Astrocyte (in vitro differentiated cells and primary cell): Measurements from ENCODE around the gene RPGRIP1L. TPM values are rescaled to one million over a fixed set of nuclear protein-coding genes. Genes with fewer than 3 reads are reported as not detected.

Experiments
- DNase-seq: peaks from one replicate; pipeline ENCODE4 v3.0.0-alpha.2; 2010; ENCODE audit warnings: low read depth
- FAIRE-seq: peaks from 2 replicates; lab custom pipeline; 2011; peaks lifted over from hg19 to GRCh38; lab: Jason Lieb, UNC
- H2AFZ ChIP-seq: 2 replicates; pipeline ENCODE4 v1.6.0; 2012; ENCODE audit warnings: low read depth, low read length, inconsistent platforms
- H3K27ac ChIP-seq: 2 replicates; pipeline ENCODE4 v1.5.1; 2011; ENCODE audit warnings: low read depth, low read length, inconsistent platforms
- H3K27me3 ChIP-seq: 2 replicates; pipeline ENCODE4 v1.6.0; 2011; ENCODE audit warnings: low read length, inconsistent platforms; ENCODE audit not compliant: insufficient read depth
- H3K36me3 ChIP-seq: 2 replicates; pipeline ENCODE4 v1.5.1; 2011; ENCODE audit warnings: low read length, inconsistent platforms; ENCODE audit not compliant: insufficient read depth
- H3K4me1 ChIP-seq: 2 replicates; pipeline ENCODE4 v1.5.1; 2011; ENCODE audit warnings: low read length, inconsistent platforms; ENCODE audit not compliant: insufficient read depth
- H3K4me2 ChIP-seq: 2 replicates; pipeline ENCODE4 v1.6.0; 2012; ENCODE audit warnings: low read length, inconsistent platforms
- H3K4me3 ChIP-seq: 2 replicates; pipeline ENCODE4 v1.5.1; 2011; ENCODE audit warnings: low read depth, mild to moderate bottlenecking, low read length, inconsistent platforms; ENCODE audit not compliant: insufficient read depth
- H3K79me2 ChIP-seq: 2 replicates; pipeline ENCODE4 v1.6.0; 2012; ENCODE audit warnings: mild to moderate bottlenecking, low read length, inconsistent platforms; ENCODE audit not compliant: insufficient read depth
- H3K9ac ChIP-seq: 2 replicates; pipeline ENCODE4 v1.6.0; 2012; ENCODE audit warnings: mild to moderate bottlenecking, low read length, inconsistent platforms
- H3K9me3 ChIP-seq: 2 replicates; pipeline ENCODE4 v1.5.1; 2012; ENCODE audit warnings: low read depth, mild to moderate bottlenecking, low read length, inconsistent platforms; ENCODE audit not compliant: insufficient read depth
- H4K20me1 ChIP-seq: 2 replicates; pipeline ENCODE4 v1.6.0; 2012; ENCODE audit warnings: low read length, inconsistent platforms; ENCODE audit not compliant: insufficient read depth
- H3K27ac Mint-ChIP-seq: one replicate; pipeline ENCODE4 v1.8.0; 2021; ENCODE audit warnings: mild to moderate bottlenecking, mixed read lengths; ENCODE audit not compliant: unreplicated experiment
- H3K27me3 Mint-ChIP-seq: one replicate; pipeline ENCODE4 v1.8.0; 2021; ENCODE audit warnings: low read depth, mixed read lengths; ENCODE audit not compliant: unreplicated experiment
- H3K36me3 Mint-ChIP-seq: one replicate; pipeline ENCODE4 v1.8.0; 2021; ENCODE audit warnings: low read depth, mixed read lengths; ENCODE audit not compliant: unreplicated experiment
- H3K4me1 Mint-ChIP-seq: one replicate; pipeline ENCODE4 v1.8.0; 2021; ENCODE audit warnings: low read depth, mixed read lengths; ENCODE audit not compliant: unreplicated experiment
- H3K4me3 Mint-ChIP-seq: one replicate; pipeline ENCODE4 v1.8.0; 2021; ENCODE audit warnings: mild to moderate bottlenecking, moderate library complexity, mixed read lengths; ENCODE audit not compliant: unreplicated experiment
- H3K9me3 Mint-ChIP-seq: one replicate; pipeline ENCODE4 v1.8.0; 2021; ENCODE audit warnings: mild to moderate bottlenecking, mixed read lengths; ENCODE audit not compliant: unreplicated experiment
- EZH2 ChIP-seq: IDR thresholded peaks from 2 replicates; pipeline ENCODE4 v1.6.1; 2012; ENCODE audit warnings: mild to moderate bottlenecking, low read length, inconsistent platforms; ENCODE audit not compliant: insufficient read depth
- total RNA-seq: library from RNA; stranded (reverse); gene quantifications from 2 replicates; pipeline ENCODE4 v1.2.1, GENCODE V29; 2021
- TF ChIP-seq, protein P1 (sequence below): IDR thresholded peaks from 2 replicates; pipeline ENCODE4 v1.5.1; 2011; ENCODE audit warnings: low read depth, mild to moderate bottlenecking, inconsistent platforms, low read length, moderate library complexity; ENCODE audit not compliant: insufficient read depth

Gene RPGRIP1L
- total RNA-seq, 1 donor from 2014 or later = 18.1 TPM

DNA sequence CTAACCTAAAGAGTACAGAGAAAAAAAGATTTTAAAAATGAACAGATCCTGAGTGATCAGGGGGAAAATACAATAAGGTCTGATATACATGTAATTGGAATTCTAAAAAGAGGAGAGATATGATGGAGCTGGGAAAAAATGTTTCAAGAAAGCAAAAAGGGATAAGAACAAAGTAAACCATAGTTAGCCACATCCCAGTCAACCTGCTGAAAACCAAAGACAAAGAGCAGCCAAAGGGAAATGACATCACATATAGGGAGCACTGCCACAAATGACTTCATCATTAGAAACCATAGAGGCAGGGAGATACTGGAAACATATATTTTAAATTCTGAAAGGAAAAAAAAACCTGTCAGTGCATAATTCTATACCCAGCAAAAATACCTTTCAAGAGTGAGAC lies 131.9 kb downstream of the RPGRIP1L start:
- no peak overlapping the region for H2AFZ ChIP-seq
- H3K27me3 Mint-ChIP-seq = no peaks in the 10 kb centered on the region
- no peak overlapping the region for H3K4me3 Mint-ChIP-seq
- no peaks in the 10 kb centered on the region for H3K9me3 ChIP-seq
- FAIRE-seq (no peak), DNase-seq (no peak)
- H3K36me3 ChIP-seq = no peaks in the 10 kb centered on the region
- H3K27ac Mint-ChIP-seq = no peak overlapping the region
- no peaks in the 10 kb centered on the region for H3K4me1 ChIP-seq
- H3K79me2 ChIP-seq = no peaks in the 10 kb centered on the region
- H3K4me1 Mint-ChIP-seq = no peaks in the 10 kb centered on the region
- no peak overlapping the region for H3K4me3 ChIP-seq
- H3K9ac ChIP-seq = no peak overlapping the region
- no peak overlapping the region for H3K27ac ChIP-seq
- TF ChIP-seq EZH2 = no peak
- TF ChIP-seq, protein P1, sequence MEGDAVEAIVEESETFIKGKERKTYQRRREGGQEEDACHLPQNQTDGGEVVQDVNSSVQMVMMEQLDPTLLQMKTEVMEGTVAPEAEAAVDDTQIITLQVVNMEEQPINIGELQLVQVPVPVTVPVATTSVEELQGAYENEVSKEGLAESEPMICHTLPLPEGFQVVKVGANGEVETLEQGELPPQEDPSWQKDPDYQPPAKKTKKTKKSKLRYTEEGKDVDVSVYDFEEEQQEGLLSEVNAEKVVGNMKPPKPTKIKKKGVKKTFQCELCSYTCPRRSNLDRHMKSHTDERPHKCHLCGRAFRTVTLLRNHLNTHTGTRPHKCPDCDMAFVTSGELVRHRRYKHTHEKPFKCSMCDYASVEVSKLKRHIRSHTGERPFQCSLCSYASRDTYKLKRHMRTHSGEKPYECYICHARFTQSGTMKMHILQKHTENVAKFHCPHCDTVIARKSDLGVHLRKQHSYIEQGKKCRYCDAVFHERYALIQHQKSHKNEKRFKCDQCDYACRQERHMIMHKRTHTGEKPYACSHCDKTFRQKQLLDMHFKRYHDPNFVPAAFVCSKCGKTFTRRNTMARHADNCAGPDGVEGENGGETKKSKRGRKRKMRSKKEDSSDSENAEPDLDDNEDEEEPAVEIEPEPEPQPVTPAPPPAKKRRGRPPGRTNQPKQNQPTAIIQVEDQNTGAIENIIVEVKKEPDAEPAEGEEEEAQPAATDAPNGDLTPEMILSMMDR = no peak
- H3K9me3 Mint-ChIP-seq = peaks cover 10% of the 10 kb centered on the region
- no peak overlapping the region for H3K4me2 ChIP-seq
- no peaks in the 10 kb centered on the region for H3K36me3 Mint-ChIP-seq
- peaks cover 2% of the 10 kb centered on the region for H3K27me3 ChIP-seq
- H4K20me1 ChIP-seq = no peaks in the 10 kb centered on the region

DNA sequence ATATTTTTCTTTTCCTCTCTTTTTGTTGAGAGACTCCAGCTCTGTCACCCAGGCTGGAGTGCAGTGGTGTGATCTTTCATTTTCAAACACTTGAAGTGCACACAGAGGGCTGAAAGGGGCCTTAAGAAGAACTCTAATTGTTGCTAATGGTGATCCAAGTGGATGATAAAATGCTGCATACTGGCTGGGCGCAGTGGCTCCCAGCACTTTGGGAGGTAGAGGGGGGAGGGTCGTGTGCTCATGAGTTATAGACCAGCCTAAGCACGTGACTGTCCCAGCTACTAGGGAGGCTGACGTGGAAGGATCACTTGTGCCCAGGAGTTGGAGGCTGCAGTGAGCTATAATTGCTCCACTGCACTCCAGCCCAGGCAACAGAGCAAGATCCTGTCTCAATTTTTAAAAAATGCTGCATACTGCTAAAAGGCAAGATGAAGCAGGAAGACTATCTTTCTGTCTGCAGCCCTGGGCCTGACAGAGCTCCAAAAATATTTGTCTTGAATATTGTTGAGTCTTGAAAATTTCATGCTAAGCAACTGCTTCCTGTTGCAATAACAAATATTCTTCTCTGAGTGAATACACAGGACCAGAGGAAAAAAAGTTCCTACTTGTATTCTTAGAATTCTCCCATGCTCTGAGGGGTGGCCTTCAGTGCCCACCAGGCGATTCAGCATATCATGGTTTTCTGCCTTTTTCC lies 137.0 kb downstream of the RPGRIP1L start:
- Histone ChIP-seq H3K4me2 (no peak overlapping the region), H3K27me3 (peaks cover 2% of the 10 kb centered on the region), H3K9me3 (no peaks in the 10 kb centered on the region), H4K20me1 (no peaks in the 10 kb centered on the region), H3K4me3 (no peak overlapping the region), H3K4me1 (no peaks in the 10 kb centered on the region), H3K9ac (no peak overlapping the region), H2AFZ (no peak overlapping the region), H3K27ac (no peak overlapping the region), H3K36me3 (no peaks in the 10 kb centered on the region), H3K79me2 (no peaks in the 10 kb centered on the region)
- DNase-seq (no peak), FAIRE-seq (no peak)
- Mint-ChIP-seq H3K27me3 (no peaks in the 10 kb centered on the region), H3K27ac (no peak overlapping the region), H3K4me1 (no peaks in the 10 kb centered on the region), H3K9me3 (peaks cover 11% of the 10 kb centered on the region), H3K4me3 (no peak overlapping the region), H3K36me3 (no peaks in the 10 kb centered on the region)
- TF ChIP-seq EZH2 = no peak
- TF ChIP-seq, protein P1 = no peak

DNA sequence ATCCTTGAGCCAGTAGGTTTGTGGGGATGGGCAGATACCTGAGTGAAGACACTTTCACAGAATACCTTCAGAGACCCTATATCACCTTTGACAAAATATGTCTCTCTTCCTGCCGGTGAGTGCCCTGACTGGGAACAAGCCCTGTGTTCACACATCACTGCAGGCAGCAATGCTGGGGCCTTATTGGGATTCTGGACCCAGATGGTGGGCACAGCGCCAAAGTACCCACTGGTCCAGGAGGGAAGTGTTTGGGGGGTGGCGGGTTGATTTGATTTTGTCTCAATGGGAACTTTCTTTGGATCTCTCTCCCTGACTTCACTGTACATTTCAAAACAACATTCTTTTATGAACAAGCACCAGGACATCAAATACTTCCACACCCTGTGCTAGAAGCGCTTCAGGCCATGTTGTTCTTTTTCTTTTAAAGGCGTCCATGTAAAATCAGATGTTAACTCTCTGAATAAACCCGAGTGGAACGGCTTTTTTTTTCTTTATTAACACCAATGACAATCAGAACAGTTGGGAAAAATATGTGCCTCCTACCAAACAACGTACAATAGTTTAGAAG lies 138.3 kb downstream of the RPGRIP1L start:
- Mint-ChIP-seq H3K27me3 (no peaks in the 10 kb centered on the region), H3K27ac (no peak overlapping the region), H3K9me3 (peaks cover 5% of the 10 kb centered on the region), H3K4me3 (no peak overlapping the region), H3K4me1 (no peaks in the 10 kb centered on the region), H3K36me3 (no peaks in the 10 kb centered on the region)
- no peaks in the 10 kb centered on the region for H3K36me3 ChIP-seq
- no peaks in the 10 kb centered on the region for H4K20me1 ChIP-seq
- DNase-seq (no peak), FAIRE-seq (no peak)
- H3K79me2 ChIP-seq = no peaks in the 10 kb centered on the region
- no peak for TF ChIP-seq EZH2
- TF ChIP-seq, protein P1 = no peak
- H3K4me1 ChIP-seq = no peaks in the 10 kb centered on the region
- H3K4me2 ChIP-seq = no peak overlapping the region
- H2AFZ ChIP-seq = no peak overlapping the region
- no peak overlapping the region for H3K9ac ChIP-seq
- H3K4me3 ChIP-seq = no peak overlapping the region
- H3K27ac ChIP-seq = no peak overlapping the region
- no peaks in the 10 kb centered on the region for H3K9me3 ChIP-seq
- peaks cover 2% of the 10 kb centered on the region for H3K27me3 ChIP-seq
